SK-N-SH treated with all-trans-retinoic acid at 6 μM for 48 hours (cell line): Measurements from ENCODE around the gene FER1L5.

Experiments
- CREB5 ChIP-seq: fragments of 250-450 bp; sonication (Bioruptor Pico); IDR thresholded peaks from 2 replicates; pipeline ENCODE4 v1.5.1; 2020; ENCODE audit warnings: low read depth, mild to moderate bottlenecking, moderate library complexity
- GLIS3 ChIP-seq: fragments of 250-450 bp; sonication (Bioruptor Pico); IDR thresholded peaks from 2 replicates; pipeline ENCODE4 v1.5.0; 2020; ENCODE audit warnings: mild to moderate bottlenecking, moderate library complexity
- PATZ1 ChIP-seq: fragments of 250-450 bp; sonication (Bioruptor Pico); IDR thresholded peaks from 2 replicates; pipeline ENCODE4 v1.8.0; 2020; ENCODE audit warnings: mild to moderate bottlenecking, moderate library complexity, borderline replicate concordance
- RARB ChIP-seq: fragments of 250-450 bp; sonication (Bioruptor Pico); IDR thresholded peaks from 2 replicates; pipeline ENCODE4 v1.8.0; 2021; ENCODE audit warnings: mild to moderate bottlenecking, moderate library complexity
- TCF4 ChIP-seq: fragments of 250-450 bp; sonication (Bioruptor Pico); IDR thresholded peaks from 2 replicates; pipeline ENCODE4 v1.8.0; 2021; ENCODE audit warnings: mild to moderate bottlenecking, moderate library complexity, borderline replicate concordance
- ZFP30 ChIP-seq: fragments of 450-650 bp; formaldehyde crosslinking; IDR thresholded peaks from 2 replicates; pipeline ENCODE4 v1.5.0; 2022; ENCODE audit warnings: mild to moderate bottlenecking, moderate library complexity
- ZNF565 ChIP-seq: fragments of 450-650 bp; formaldehyde crosslinking; conservative IDR thresholded peaks from 2 replicates; pipeline ENCODE4 v1.5.0; 2020; ENCODE audit warnings: low read depth, mild to moderate bottlenecking, moderate library complexity
- ZNF70 ChIP-seq: fragments of 450-650 bp; formaldehyde crosslinking; IDR thresholded peaks from 2 replicates; pipeline ENCODE4 v1.5.0; 2020; ENCODE audit warnings: mild to moderate bottlenecking, moderate library complexity

- TF ChIP-seq TCF4 = no peak
- TF ChIP-seq ZNF565 (CRISPR knock-in tag) = no peak
- TF ChIP-seq PATZ1 = no peak
- TF ChIP-seq ZNF70 = no peak
- TF ChIP-seq RARB (CRISPR knock-in tag) = no peak
- TF ChIP-seq CREB5 (CRISPR knock-in tag) = no peak
- TF ChIP-seq ZFP30 (CRISPR knock-in tag) = no peak
- no peak for TF ChIP-seq GLIS3
Measured at GRCh38 chr2:96693286-96694200, 51.0 kb downstream of the FER1L5 start.
